ENCODE data around the gene ERG.

The ERG gene

GRCh38 chr21:38388203-38388602, 110.1 kb downstream of the ERG start:
- DNase-seq: no peak

DNA sequence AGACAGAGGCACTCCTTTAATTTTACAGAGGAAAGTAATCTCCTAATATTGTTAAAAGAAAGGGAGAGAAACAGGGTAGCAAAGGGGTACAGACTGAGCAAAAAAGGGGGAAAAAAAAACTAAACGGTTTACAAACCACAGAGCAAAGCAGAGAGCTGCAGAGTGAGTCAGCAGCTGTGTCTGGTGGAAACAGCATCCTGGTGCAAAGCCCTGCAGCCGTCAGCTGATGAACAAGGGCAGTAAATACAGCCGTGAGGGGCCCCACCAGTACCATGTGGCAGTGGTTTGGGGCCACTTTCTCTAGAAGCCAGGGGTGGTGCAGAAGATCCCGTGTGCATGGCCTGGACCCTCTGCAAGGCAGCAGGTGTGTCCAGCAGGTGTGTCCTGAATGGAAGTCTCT, 111.3 kb downstream of the ERG start:
- DNase-seq: no peak

GRCh38 chr21:38385427-38386175, 112.7 kb downstream of the ERG start:
- DNase-seq: no peak

GRCh38 chr21:38384675-38385426, 113.4 kb downstream of the ERG start:
- no peak for DNase-seq

DNA sequence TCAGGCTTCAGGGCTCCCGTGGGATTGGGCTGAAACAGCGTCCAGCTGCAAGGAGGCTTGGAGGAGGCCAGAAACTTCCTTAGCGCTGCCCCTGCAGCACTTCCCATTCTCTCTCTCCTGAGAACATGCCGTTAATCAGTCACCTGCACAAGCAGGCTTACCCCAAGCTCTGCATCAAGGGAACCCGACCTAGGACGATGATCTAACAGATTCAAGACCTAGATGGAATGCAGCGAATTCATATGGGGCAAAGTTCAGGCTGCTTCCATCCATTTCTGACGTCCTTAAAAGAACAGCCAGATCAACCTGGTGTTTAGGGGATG, 114.1 kb downstream of the ERG start:
- no peak for DNase-seq

GRCh38 chr21:38383411-38384237, 114.7 kb downstream of the ERG start:
- DNase-seq: no peak

DNA sequence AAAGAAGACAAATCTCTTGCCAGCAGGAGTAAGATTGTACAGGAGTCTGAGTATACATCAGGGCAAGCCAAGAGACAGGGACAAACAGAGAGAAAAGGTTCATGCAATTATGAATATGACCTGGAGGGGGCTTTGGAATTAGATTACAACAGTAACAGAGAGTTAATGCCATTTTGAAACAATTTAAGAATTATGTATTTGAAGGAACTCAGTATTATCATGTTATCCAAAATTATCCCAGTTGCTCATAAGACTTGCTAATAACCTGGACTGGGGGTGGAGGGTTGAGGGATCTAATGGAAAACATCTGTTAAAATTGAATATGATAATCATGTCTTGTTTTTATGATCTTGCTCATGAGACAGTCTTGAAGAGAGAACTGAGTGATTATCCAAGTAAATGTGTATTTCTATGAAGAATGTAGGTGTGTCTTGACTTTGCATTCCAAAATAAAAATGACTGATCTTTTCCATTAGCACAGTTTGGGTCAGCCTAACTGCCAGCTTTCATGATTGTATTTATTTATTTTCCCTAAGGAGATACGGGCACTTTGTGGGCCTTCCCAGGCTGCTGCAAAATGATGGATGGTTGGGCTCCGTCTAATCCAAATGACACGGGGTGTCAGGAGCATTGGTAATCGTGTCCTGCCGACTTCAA, 117.7 kb downstream of the ERG start:
- DNase-seq: no peak

DNA sequence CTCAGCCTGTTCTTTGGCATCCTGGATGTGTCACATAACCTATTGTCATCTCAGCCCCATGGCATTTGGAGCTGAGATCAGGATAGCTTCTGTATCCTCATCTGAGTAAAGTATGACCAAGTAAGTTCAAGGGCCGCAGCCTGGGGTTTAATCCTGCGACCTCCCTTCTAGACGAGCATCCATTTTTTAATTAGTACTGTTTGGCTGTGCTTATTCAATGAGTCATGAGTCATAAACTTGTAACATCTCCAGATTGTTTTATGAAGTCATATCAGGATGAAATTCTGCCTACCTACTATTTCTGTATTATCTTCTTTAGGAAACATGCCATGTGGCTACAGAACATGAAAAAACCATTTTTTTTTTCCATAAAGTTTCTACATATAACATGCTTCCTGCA, 119.1 kb downstream of the ERG start:
- no peak for DNase-seq

GRCh38 chr21:38377165-38378088, 120.8 kb downstream of the ERG start:
- no peak for DNase-seq

- no peak for DNase-seq
Observed at GRCh38 chr21:38376693-38377092, 121.6 kb downstream of the ERG start.

- DNase-seq: no peak
Observed at GRCh38 chr21:38376235-38376634, 122.0 kb downstream of the ERG start.

- DNase-seq: no peak
Observed at GRCh38 chr21:38367646-38368045, 130.6 kb downstream of the ERG start.

DNA sequence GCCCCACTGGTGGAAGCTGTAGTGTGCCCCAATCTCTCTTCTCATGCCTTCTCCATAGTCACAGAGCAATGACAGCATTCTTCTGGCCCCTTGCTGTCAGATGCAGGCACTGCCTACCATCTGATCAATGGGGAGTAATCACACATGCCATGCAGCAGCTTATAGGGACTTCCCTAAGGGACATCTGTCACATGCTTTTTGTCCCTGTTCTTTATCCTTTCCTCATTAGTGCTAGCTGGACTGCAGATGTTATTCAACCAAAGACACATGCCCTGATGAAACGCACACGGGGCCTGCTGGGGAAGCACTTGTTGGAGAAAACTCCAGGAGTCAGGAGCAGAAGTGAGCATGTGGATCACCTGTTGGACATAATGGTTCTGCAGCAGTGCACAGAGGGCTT, 132.8 kb downstream of the ERG start:
- no peak for DNase-seq

GRCh38 chr21:38363693-38364092, 134.6 kb downstream of the ERG start:
- no peak for DNase-seq

DNA sequence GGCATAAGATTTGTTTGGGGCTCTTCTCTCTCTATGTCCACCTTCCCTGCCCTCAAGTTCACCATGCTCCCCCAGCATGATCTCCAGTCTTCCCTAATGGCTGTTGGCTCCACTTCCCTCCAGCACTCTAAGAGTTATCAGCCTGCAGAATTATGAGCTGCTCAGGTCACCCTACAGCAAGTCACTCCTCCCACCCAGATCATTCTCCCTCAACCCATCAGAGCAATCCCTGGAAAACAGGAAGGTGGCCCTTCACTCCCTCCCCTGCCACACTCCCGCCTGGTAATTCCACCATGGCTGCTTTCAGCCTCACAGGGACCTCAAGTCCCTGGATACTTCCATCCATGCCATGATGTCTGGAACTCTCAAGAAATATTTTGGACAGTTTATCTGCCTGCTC, 137.0 kb downstream of the ERG start:
- DNase-seq: no peak

DNA sequence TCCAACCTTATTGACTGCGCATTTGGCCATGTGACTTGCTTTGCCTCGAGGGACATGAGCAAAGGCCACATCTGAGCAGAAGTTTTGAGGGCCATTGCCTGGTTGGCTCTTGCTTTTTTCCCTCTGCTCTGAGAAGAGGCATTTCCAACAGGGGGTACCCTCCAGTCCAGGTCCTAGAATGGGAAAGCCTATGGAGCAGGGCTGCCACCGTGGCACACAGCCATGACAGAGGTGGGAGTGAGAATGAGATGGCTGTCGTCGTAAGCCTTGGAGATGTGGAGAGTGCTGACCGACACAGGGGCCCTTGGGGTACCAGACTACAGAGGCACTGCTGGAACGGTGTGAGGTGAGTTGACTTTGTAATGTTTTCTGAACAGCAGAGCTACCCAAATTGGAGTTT, 138.4 kb downstream of the ERG start:
- DNase-seq: no peak

- DNase-seq: no peak
Observed at GRCh38 chr21:38359090-38359489, 139.2 kb downstream of the ERG start.

DNA sequence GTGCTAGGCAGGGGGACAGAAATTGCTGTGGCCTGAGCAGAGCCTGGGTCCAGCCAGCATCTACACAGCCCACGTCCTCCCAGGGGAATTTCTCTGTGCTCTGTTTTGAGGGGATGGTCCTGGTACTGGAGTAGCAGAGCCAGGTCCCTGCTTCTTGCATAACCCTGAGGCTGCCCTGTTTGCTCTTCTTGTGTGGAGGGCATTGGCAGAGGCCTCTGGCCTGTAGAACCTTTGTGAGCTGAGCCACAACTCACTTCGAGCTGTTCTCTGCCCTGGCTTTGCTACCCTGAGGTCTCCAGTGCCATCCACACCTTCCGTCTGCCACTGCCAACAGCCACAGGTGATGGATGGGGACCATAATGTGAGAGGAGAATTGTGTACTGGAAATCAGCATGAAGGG, 139.6 kb downstream of the ERG start:
- DNase-seq: no peak

DNA sequence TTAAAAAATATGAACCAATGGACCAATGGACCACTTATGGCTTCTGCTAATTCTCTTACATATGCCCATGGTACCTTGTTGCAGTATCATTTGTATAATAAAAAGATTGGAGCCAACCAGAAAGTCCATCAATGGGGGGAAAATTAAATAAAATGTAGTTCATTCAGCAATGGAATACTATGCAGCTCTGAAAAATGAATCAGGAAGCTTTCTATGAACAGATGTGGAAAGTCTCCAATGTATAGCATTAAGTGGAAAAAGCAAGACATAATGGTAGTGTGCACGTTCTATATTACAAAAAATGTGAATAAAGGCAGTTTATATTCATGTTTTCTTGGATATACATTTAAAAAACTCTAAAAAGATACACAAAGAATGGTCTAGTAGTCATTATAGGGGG, 140.2 kb downstream of the ERG start:
- no peak for DNase-seq

- DNase-seq: no peak
Observed at GRCh38 chr21:38356883-38357625, 141.2 kb downstream of the ERG start.

DNA sequence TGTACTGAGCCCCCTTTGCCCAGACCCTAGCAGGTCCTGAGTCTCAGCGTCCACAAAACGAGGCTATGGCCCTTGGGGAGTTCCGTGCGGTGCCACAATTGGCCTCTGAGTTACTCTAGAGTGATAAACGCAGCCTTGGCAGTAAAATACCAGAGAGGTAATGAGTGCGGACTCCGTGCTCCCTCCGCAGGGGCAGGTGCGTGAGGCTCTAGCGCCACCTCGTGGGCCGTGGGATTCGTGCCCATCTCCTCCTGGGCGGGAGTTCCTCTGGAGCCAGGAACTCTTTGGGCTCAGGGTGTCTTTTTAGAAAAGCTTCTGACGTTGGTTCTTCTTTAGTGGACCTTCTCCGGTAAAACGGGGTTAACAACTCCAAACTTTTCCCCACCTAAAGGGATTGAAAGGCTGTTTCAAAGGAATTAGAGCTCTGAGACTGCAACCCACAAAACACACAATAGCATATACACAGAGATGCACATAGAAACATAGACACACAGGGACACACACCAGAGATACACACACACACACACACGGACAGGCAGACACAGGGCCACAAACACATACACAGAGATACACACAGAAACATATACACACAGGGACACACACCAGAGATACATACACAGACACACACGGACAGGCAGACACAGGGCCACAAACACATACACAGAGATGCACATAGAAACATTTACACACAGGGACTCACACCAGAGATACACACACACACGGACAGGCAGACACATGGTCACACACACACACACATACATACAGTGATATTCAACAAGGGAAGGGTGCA, 142.1 kb downstream of the ERG start:
- DNase-seq: no peak
